K562 (cell line): ENCODE measurements around the gene KIFC3. TPM values are rescaled to one million over a fixed set of nuclear protein-coding genes. Genes with fewer than 3 reads are reported as not detected.
A peak's percentile ranks its signal among the peaks of the same experiment; 100 is the strongest.

Experiments
- ARID1B ChIP-seq: fragments of 450-650 bp; IDR thresholded peaks from 2 replicates; pipeline ENCODE4 v1.6.1; 2016; ENCODE audit warnings: antibody characterized with exemption, mild to moderate bottlenecking, inconsistent platforms
- CHD2 ChIP-seq: IDR thresholded peaks from 2 replicates; pipeline ENCODE4 v1.6.1; 2011; ENCODE audit warnings: low read depth, low read length
- ETV1 ChIP-seq: fragments of 450-650 bp; conservative IDR thresholded peaks from 2 replicates; pipeline ENCODE4 v1.6.1; 2016; ENCODE audit warnings: missing genetic modification characterization, control low read depth, low read depth, missing compliant biosample characterization
- GABPB1 ChIP-seq: sonication (generic); formaldehyde crosslinking; IDR thresholded peaks from 2 replicates; pipeline ENCODE4 v1.8.0; 2022; ENCODE audit warnings: mild to moderate bottlenecking, missing genetic modification reagents
- KLF16 ChIP-seq: IDR thresholded peaks from 2 replicates; pipeline ENCODE4 v1.6.1; 2016; ENCODE audit warnings: antibody characterized with exemption
- MAFG ChIP-seq: fragments of 450-650 bp; conservative IDR thresholded peaks from 2 replicates; pipeline ENCODE4 v1.6.1; 2016; ENCODE audit warnings: missing genetic modification characterization, missing compliant biosample characterization
- NFRKB ChIP-seq: fragments of 450-650 bp; IDR thresholded peaks from 2 replicates; pipeline ENCODE4 v1.6.1; 2016; ENCODE audit warnings: low read depth
- RB1 ChIP-seq: fragments of 450-650 bp; IDR thresholded peaks from 2 replicates; pipeline ENCODE4 v1.6.1; 2017; ENCODE audit warnings: low read depth, mild to moderate bottlenecking
- REST ChIP-seq, 2 experiments: fragments of 450-650 bp; formaldehyde crosslinking in 1 of 2; IDR thresholded peaks; 2 replicates each; pipeline versions ENCODE4 v1.4.0 to v1.6.1; 2014 to 2020; ENCODE audit warnings: mild to moderate bottlenecking in 2 of 2, borderline replicate concordance in 1 of 2, low read depth in 1 of 2
- SOX6 ChIP-seq: fragments of 450-650 bp; IDR thresholded peaks from 2 replicates; pipeline ENCODE4 v1.6.1; 2014; ENCODE audit warnings: mild to moderate bottlenecking
- TARDBP ChIP-seq: fragments of 450-650 bp; IDR thresholded peaks from 2 replicates; pipeline ENCODE4 v1.6.1; 2016
- THAP7 ChIP-seq: fragments of 250-450 bp; sonication (Bioruptor Pico); IDR thresholded peaks from 2 replicates; pipeline ENCODE4 v1.5.0; 2021
- ZBTB1 ChIP-seq: sonication (generic); formaldehyde crosslinking; IDR thresholded peaks from 2 replicates; pipeline ENCODE4 v1.8.1; 2023; ENCODE audit warnings: missing genetic modification reagents, low read depth, mild to moderate bottlenecking, borderline replicate concordance
- ZNF609 ChIP-seq: sonication (generic); formaldehyde crosslinking; IDR thresholded peaks from 2 replicates; pipeline ENCODE4 v1.8.1; 2023; ENCODE audit warnings: missing genetic modification reagents, mild to moderate bottlenecking, borderline replicate concordance
- polyA plus RNA-seq, 8 experiments: library from polyadenylated mRNA; depleted of rRNA in 4 of 8; stranded (reverse) in 5 of 8; unstranded in 3 of 8; fragments of >200 nt; fragmentation: Nextera tagmentation in 2 of 8; fragmentation: Illumina TruSeq in 1 of 8; extraction: Ambion mirVana in 2 of 8; extraction: Trizol in 1 of 8; gene quantifications; 2 replicates each; pipeline versions ENCODE4 v1.2.1 to v1.2.3, GENCODE V29; 2011 to 2014; ENCODE audit warnings: inconsistent platforms in 1 of 8, missing spikeins in 1 of 8
- total RNA-seq, 7 experiments: library from RNA; depleted of rRNA in 6 of 7; stranded (reverse); fragments of >200 nt in 6 of 7; fragmentation: Illumina TruSeq in 2 of 7; extraction: Trizol in 2 of 7; gene quantifications; 2 replicates each; pipeline versions ENCODE4 v1.2.1 to v1.2.3, GENCODE V29; 2011 to 2021; ENCODE audit warnings: low replicate concordance in 1 of 7

Gene KIFC3
- total and polyA plus RNA-seq, 9 of the 15 experiments (the other 6 are each of a cell fraction or from before 2014, with no cell fraction given) = 0.23 to 105 (median 26.2) TPM

GRCh38 chr16:57810197-57811031 lies 8.1 kb upstream of the KIFC3 start (continued):
- TF ChIP-seq MAFG = peak; percentile 99
- TF ChIP-seq GABPB1 = peak; percentile 71
- TF ChIP-seq RB1 = peak; percentile 64; the same call in 1 of the 2 replicates
- peak; percentile 43; the same call in 1 of the 2 replicates for TF ChIP-seq REST (IDR thresholded peaks at IDR 0.05; ENCODE audit: borderline replicate concordance)
- TF ChIP-seq REST (CRISPR knock-in tag; IDR thresholded peaks at IDR 0.05; ENCODE audit: low read depth) = no peak
- TF ChIP-seq ZBTB1 (CRISPR knock-in tag) = peak; percentile 54; the same call in 1 of the 2 replicates
- no peak for TF ChIP-seq TARDBP
- 0 out of 2 replicates have a peak, but pooled peaks have one; percentile 6 for TF ChIP-seq ZNF609 (CRISPR knock-in tag)
- no peak for TF ChIP-seq CHD2
- TF ChIP-seq SOX6 = peak; percentile 80; the same call in 1 of the 2 replicates
- peak; percentile 93 for TF ChIP-seq ETV1
- TF ChIP-seq KLF16 = peak; percentile 81; the same call in 1 of the 2 replicates
- TF ChIP-seq THAP7 (CRISPR knock-in tag) = 0 out of 2 replicates have a peak, but pooled peaks have one; percentile 39
- peak; percentile 92 for TF ChIP-seq ARID1B
- peak; percentile 46; the same call in 1 of the 2 replicates for TF ChIP-seq NFRKB
